Ureter (tissue), 1 donor: ENCODE results near the gene ARL5A. TPM values are rescaled to one million over a fixed set of nuclear protein-coding genes. Genes with fewer than 3 reads are reported as not detected.
A peak's percentile ranks its signal among the peaks of the same experiment; 100 is the strongest.
"Not testable (repeated sequence)": the region's sequence is repeated elsewhere in the genome, so short reads cannot be mapped to it uniquely, and the experiment has no call there.

Source experiments
- DNase-seq: peaks from one replicate; pipeline ENCODE4 v3.0.0-alpha.2; 2020; ENCODE audit warnings: low spot score
- total RNA-seq: library from RNA; stranded (reverse); gene quantifications from one replicate; pipeline ENCODE4 v1.2.4, GENCODE V29; 2023
- donor health status: DM: yes; HTN: yes; CAD: no.

ARL5A gene
- 39.8 TPM for total RNA-seq

GRCh38 chr2:151828143-151828889, at the start of gene ARL5A:
Gene ARL5A, minus strand, starts transcription at chr2:151828421. Its CDS starts 245 bp downstream, at chr2:151828176.
- peak; percentile 97 for DNase-seq

GRCh38 chr2:151875631-151876030, 47.4 kb upstream of the ARL5A start:
- DNase-seq: not testable (repeated sequence)

- DNase-seq: no peak
Observed at GRCh38 chr2:151872463-151872862, 44.2 kb upstream of the ARL5A start.

- DNase-seq: no peak
Observed at GRCh38 chr2:151869291-151869690, 41.1 kb upstream of the ARL5A start.

- DNase-seq: no peak
Observed at GRCh38 chr2:151862700-151863099, 34.5 kb upstream of the ARL5A start.

GRCh38 chr2:151861174-151861573, 33.0 kb upstream of the ARL5A start:
- DNase-seq: no peak

- no peak for DNase-seq
Observed at GRCh38 chr2:151860613-151861146, 32.5 kb upstream of the ARL5A start.

GRCh38 chr2:151860210-151860609, 32.0 kb upstream of the ARL5A start:
- no peak for DNase-seq

- no peak for DNase-seq
Observed at GRCh38 chr2:151857650-151858049, 29.4 kb upstream of the ARL5A start.

GRCh38 chr2:151855111-151855510, 26.9 kb upstream of the ARL5A start:
- no peak for DNase-seq

- no peak for DNase-seq
Observed at GRCh38 chr2:151853070-151853758, 25.0 kb upstream of the ARL5A start.

GRCh38 chr2:151852260-151853069, 24.2 kb upstream of the ARL5A start:
- DNase-seq: no peak

- no peak for DNase-seq
Observed at GRCh38 chr2:151851761-151852160, 23.5 kb upstream of the ARL5A start.

- DNase-seq: no peak
Observed at GRCh38 chr2:151849413-151850010, 21.3 kb upstream of the ARL5A start.

- DNase-seq: no peak
Observed at GRCh38 chr2:151845884-151846283, 17.7 kb upstream of the ARL5A start.

- DNase-seq: no peak
Observed at GRCh38 chr2:151845481-151845880, 17.3 kb upstream of the ARL5A start.

- no peak for DNase-seq
Observed at GRCh38 chr2:151844211-151844896, 16.1 kb upstream of the ARL5A start.

GRCh38 chr2:151843691-151844061, 15.5 kb upstream of the ARL5A start:
- no peak for DNase-seq

- DNase-seq: no peak
Observed at GRCh38 chr2:151842830-151843690, 14.8 kb upstream of the ARL5A start.

- DNase-seq: no peak
Observed at GRCh38 chr2:151841047-151841424, 12.8 kb upstream of the ARL5A start.
